Renal cortical epithelial cell (primary cell): Measurements from ENCODE around the gene RNLS. TPM values are rescaled to one million over a fixed set of nuclear protein-coding genes. Genes with fewer than 3 reads are reported as not detected.

Experiments used
- DNase-seq: peaks from one replicate; pipeline ENCODE4 v3.0.0-alpha.2; 2011; ENCODE audit warnings: low read depth
- total RNA-seq: library from RNA; depleted of rRNA; stranded (reverse); fragments of >200 nt; gene quantifications from 2 replicates; pipeline ENCODE4 v1.2.3, GENCODE V29; 2014

Gene RNLS
- total RNA-seq, 1 donor from 2014 or later: 27.7 TPM

GRCh38 chr10:88431103-88431502 is 152.0 kb downstream of the RNLS start:
- DNase-seq: no peak

- DNase-seq: no peak
These were observed 154.1 kb downstream of the RNLS start for GRCh38 chr10:88428976-88429375.

- peak; percentile 46 for DNase-seq
These were observed 154.7 kb downstream of the RNLS start for GRCh38 chr10:88428442-88428841.

GRCh38 chr10:88427024-88427423 is 156.1 kb downstream of the RNLS start:
- DNase-seq: no peak

- DNase-seq: no peak
These were observed 158.2 kb downstream of the RNLS start for GRCh38 chr10:88424881-88425280.

- DNase-seq: no peak
These were observed 159.4 kb downstream of the RNLS start for GRCh38 chr10:88423732-88424131.

- DNase-seq: no peak
These were observed 161.5 kb downstream of the RNLS start for GRCh38 chr10:88421590-88421989.

GRCh38 chr10:88418871-88419270 is 164.2 kb downstream of the RNLS start:
- DNase-seq: no peak

DNA sequence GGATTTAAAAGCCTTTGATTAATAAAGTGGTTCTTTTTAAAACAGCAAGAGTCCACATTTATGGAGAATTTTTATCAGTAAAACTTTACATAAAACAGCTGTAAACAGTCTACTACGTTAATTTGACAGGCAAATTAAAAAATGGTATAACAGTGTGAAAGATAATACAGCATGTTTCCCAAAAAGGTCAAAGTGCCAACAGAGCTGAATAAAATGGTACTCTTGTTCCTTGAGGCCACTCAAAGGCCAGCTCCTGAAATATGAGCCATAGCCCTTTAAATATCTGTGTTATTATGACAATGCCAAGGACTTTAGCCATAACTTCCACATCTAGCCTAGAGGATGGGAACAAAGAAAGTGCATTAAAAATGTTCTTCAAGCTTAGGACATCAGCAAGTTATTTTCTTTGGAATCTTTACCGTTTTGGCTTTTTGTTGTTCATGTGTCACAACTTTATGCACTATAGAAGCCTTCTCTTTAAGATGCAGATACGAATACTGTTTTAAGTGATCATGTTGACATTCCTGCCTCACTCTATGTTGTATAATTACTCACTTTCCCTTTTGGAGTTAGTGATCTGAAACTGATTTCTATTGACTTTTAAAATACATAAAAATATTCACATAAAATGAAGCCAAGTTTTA is 165.6 kb downstream of the RNLS start:
- no peak for DNase-seq

DNA sequence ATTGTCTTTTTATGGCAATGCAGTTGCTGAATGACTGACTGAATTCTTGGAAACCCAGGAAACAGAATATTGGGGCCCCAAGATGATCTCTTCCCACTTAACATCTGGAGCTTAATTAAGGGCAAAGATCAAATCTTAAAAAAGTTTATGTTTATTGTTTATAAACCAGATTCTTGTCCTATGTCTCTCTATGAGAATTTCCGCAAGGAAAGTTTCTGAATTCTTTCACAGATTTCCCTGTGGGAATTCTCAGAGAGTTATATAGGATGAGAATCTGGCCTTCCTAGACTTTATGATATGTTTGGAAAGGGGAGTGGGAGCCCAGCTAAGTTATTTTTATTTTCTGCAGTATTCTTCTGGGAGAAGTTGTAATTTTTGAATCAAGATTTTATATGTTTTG is 166.3 kb downstream of the RNLS start:
- no peak for DNase-seq

GRCh38 chr10:88415533-88416130 is 167.5 kb downstream of the RNLS start:
- DNase-seq: no peak

DNA sequence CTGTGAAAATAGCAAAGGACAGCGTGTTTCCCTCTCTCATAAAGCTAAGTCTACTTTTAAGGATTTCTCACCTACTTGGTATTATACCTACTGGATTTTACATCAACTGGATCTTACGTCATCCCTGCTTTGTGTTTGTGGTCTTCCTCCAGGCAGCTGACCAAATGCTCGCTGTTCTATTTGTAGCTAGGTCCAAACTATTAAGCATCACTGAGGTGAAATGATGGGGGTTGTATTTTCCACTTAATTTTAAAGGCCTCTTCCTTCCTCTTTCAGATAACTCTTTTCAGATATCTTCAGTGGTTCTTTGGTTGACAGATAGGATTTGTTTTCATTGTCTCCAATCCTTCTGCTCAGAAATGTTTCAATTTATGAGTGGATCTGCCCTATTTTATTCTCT is 169.7 kb downstream of the RNLS start:
- DNase-seq: no peak

GRCh38 chr10:88411772-88412349 is 171.3 kb downstream of the RNLS start:
- DNase-seq: no peak

DNA sequence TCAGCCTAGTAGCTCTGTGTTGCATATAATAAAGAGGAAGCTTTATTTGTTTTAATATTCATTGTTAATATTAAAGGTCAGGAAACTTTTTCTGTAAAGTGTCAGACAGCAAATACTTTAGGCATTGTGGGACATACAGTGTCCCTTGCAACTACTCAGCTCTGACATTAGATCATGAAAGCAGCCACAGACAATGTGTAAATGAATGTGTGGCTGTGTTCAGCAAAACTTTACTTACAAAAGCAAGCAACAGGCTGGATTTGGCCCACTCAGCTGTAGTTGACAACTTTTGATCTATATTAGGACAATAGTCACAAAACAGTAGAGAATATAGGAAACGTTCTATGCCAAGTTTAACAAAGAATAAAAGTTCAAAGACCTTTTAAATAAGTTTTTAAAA is 173.3 kb downstream of the RNLS start:
- DNase-seq: no peak

DNA sequence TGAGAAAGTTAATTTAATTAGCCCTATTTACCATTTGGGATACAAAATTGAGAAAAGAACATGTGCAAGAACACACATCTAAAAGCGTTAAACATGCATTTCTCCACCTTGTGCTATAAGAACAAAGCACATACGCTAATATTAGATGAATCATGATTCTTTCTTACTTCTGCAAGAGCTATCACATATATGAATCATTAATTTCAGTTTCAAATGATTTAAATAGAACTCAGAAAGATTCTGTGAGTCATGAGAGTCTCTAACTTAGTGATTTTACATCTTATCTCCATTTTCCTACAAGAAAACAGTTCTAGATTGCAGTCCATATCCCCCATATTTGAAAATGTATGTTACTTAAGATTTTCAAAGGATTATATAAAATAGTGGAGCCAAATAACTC is 173.9 kb downstream of the RNLS start:
- no peak for DNase-seq

GRCh38 chr10:88408096-88408495 is 175.0 kb downstream of the RNLS start:
- no peak for DNase-seq

- no peak for DNase-seq
These were observed 179.0 kb downstream of the RNLS start for GRCh38 chr10:88404133-88404532.

DNA sequence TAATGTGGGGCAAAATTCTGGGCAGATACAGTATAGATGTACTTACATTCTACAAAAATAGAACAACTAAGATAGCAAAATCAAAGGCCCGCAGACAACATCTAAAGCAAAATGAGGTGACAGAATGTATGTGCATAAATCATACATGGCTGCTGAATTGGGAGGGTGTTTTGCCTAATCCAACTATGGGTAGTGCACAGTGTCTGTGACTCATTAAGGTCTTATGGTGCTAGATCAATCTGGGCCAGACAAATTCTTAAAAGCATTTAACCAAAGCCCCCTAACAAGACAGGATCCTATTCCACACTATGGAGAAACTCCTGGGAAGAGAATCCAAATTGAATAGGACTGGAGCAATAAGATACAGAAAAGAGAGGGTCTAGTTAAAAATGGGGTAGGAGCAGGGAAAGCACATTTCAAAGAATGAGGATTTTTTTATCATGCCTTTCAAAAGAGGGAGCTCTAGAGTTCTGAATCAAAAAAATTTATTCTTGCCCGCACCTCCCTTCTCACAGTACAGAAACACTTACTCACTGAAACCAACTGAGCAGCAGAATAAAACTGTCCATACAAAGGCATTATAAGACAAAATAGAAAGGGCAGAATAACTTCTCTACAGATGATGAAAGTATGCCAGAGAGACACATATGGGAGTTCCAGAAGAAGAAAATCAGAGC is 181.3 kb downstream of the RNLS start:
- DNase-seq: peak; percentile 47

DNA sequence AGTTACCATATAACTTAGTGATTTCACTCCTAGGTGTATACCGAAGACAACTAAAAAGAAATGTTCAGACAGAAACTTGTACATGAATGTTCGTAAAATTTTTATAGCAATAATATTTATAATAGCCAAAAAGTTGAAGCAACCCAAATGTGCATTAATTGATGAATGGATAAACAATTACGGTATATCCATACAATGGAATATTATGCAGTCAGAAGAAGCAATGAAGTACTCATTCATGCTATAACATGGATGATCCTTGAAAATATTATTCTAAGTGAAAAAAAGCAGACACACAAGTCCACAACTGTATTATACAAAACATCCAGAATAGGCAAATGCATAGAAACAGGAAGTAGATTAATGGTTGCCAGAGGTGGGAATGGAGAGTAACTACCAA is 183.9 kb downstream of the RNLS start:
- DNase-seq: no peak

DNA sequence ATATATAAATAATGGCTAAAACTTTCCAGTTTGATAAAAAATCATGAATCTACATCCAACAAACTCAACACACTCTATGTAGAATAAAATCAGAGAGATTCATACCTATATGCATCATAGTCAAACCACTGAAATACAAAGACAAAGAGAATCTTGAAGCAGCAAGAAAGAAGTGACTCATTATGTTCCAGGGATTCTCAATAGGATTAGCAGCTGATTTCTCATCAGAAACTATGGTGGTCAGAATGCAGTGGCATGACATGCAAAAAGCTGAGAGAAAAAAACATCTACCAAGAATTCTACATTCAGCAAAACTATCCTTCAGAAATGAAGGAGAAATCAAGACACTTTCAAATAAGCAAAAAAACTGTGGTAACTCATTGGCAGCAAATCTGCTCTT is 187.4 kb downstream of the RNLS start:
- peak; percentile 52 for DNase-seq

DNA sequence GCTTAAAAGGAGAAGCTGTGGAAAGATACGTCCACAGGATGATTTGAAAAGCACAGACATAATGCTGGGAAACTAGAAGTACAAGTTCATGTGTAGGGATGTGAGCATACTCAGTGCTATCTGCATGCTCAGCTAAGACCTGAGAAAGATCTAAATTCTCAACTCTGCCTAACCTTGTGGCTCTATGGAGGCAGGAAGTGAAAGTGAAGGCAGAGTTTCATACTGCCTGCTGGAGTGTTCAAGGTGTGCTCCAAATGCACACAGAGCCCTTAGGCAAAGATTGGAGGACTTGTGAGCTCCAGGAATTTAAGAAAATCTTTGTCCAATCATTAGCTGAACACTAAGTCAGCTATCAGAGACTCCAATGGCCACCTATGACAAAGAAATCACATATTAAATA is 190.9 kb downstream of the RNLS start:
- peak; percentile 60 for DNase-seq

DNA sequence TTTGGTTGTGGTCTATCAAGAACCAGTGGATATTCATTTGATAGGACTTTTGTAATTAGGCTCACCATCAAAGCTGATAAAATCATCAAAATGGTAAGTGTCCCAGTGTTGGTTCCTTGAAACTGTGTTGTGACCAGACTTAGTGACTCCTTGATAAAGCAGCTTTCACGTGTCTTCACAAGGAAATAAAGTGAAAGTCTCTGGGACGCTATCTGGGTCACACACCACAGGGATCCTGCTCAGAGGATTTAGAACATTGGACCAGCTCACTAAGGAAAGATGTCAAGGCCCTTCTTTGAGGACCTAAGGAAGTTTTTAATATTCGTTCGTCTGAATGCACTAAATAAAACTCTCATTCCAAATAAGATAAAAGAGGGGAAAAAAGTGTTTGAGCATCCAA is 193.1 kb downstream of the RNLS start:
- no peak for DNase-seq

DNA sequence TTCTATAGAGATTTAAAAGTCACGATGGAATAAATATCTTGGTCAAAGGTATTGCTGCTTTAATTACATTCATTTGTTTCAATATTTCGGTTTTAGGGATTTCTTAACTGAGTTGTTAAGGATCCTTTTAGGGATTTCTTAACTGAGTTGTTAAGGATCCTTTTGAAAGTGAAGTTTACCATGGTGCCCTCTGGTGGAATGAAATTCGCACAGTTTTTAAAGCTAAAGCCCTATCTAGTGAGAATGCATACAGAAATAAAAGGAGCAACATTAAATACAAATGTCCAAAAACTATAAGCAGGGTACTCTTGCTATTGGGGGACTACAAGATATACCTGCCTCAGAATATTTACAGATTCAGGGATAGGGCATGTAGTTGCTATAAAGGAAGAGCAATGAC is 193.7 kb downstream of the RNLS start:
- DNase-seq: peak; percentile 62
